Mucosa of stomach (tissue), 1 donor: ENCODE results near the gene CCDC194.

Source experiments
- H3K27me3 ChIP-seq: one replicate; pipeline ENCODE4 v1.7.0; 2013; ENCODE audit warnings: mild to moderate bottlenecking, low read length; ENCODE audit not compliant: control insufficient read depth, insufficient read depth
- H3K36me3 ChIP-seq: one replicate; pipeline ENCODE4 v1.7.0; 2013; ENCODE audit warnings: low read length; ENCODE audit not compliant: control insufficient read depth, insufficient read depth
- H3K4me1 ChIP-seq: one replicate; pipeline ENCODE4 v1.7.0; 2013; ENCODE audit warnings: mild to moderate bottlenecking, low read length; ENCODE audit not compliant: control insufficient read depth, insufficient read depth
- H3K4me3 ChIP-seq: one replicate; pipeline ENCODE4 v1.7.0; 2013; ENCODE audit warnings: low read length
- H3K9ac ChIP-seq: one replicate; pipeline ENCODE4 v1.7.0; 2013; ENCODE audit warnings: mild to moderate bottlenecking, low read length, moderate library complexity
- H3K9me3 ChIP-seq: one replicate; pipeline ENCODE4 v1.7.0; 2013; ENCODE audit warnings: mild to moderate bottlenecking, low read length, moderate library complexity; ENCODE audit not compliant: control insufficient read depth
- donor health status: Pancreatic carcinoma.

The CCDC194 gene

GRCh38 chr19:17419621-17420474 lies 25.9 kb upstream of the CCDC194 start, which contains the start of gene MVB12A:
Gene MVB12A, plus strand, starts transcription at chr19:17420047. Its CDS starts 89 bp downstream, at chr19:17420136.
- no peaks in the 10 kb centered on the region for H3K27me3 ChIP-seq
- peak within 1 kb of the TSS; percentile 84 for H3K9ac ChIP-seq
- H3K9me3 ChIP-seq: no peaks in the 10 kb centered on the region
- H3K4me1 ChIP-seq: peaks cover 11% of the 10 kb centered on the region
- H3K36me3 ChIP-seq: no peaks in the 10 kb centered on the region
- peak within 1 kb of the TSS; percentile 90 for H3K4me3 ChIP-seq

GRCh38 chr19:17419154-17419620 lies 25.2 kb upstream of the CCDC194 start:
- peak overlapping the region; percentile 10 for H3K9ac ChIP-seq

GRCh38 chr19:17418710-17419109 lies 24.7 kb upstream of the CCDC194 start:
- Histone ChIP-seq H3K27me3 (no peaks in the 10 kb centered on the region), H3K36me3 (no peaks in the 10 kb centered on the region), H3K9me3 (no peaks in the 10 kb centered on the region), H3K9ac (no peak overlapping the region), H3K4me3 (no peak overlapping the region), H3K4me1 (peaks cover 11% of the 10 kb centered on the region)

More at GRCh38 chr19:17419154-17419620, 25.2 kb upstream of the CCDC194 start:
- Histone ChIP-seq H3K9me3 (no peaks in the 10 kb centered on the region), H3K4me1 (peaks cover 11% of the 10 kb centered on the region), H3K4me3 (peak overlapping the region; percentile 62), H3K27me3 (no peaks in the 10 kb centered on the region), H3K36me3 (no peaks in the 10 kb centered on the region)

GRCh38 chr19:17415121-17415520 lies 21.1 kb upstream of the CCDC194 start:
- H3K27me3 ChIP-seq: no peaks in the 10 kb centered on the region
- H3K36me3 ChIP-seq: no peaks in the 10 kb centered on the region
- no peak overlapping the region for H3K4me3 ChIP-seq
- H3K9ac ChIP-seq: no peak overlapping the region
- no peaks in the 10 kb centered on the region for H3K9me3 ChIP-seq
- H3K4me1 ChIP-seq: peaks cover 10% of the 10 kb centered on the region

GRCh38 chr19:17414097-17414496 lies 20.1 kb upstream of the CCDC194 start:
- Histone ChIP-seq H3K27me3 (no peaks in the 10 kb centered on the region), H3K9ac (no peak overlapping the region), H3K4me1 (peaks cover 6% of the 10 kb centered on the region), H3K36me3 (no peaks in the 10 kb centered on the region), H3K9me3 (no peaks in the 10 kb centered on the region), H3K4me3 (no peak overlapping the region)

GRCh38 chr19:17411801-17412200 lies 17.8 kb upstream of the CCDC194 start:
- no peaks in the 10 kb centered on the region for H3K27me3 ChIP-seq
- H3K9me3 ChIP-seq: no peaks in the 10 kb centered on the region
- no peaks in the 10 kb centered on the region for H3K36me3 ChIP-seq
- no peak overlapping the region for H3K4me3 ChIP-seq
- H3K4me1 ChIP-seq: peaks cover 5% of the 10 kb centered on the region
- no peak overlapping the region for H3K9ac ChIP-seq

GRCh38 chr19:17409990-17410389 lies 16.0 kb upstream of the CCDC194 start:
- Histone ChIP-seq H3K36me3 (no peaks in the 10 kb centered on the region), H3K27me3 (no peaks in the 10 kb centered on the region), H3K9ac (no peak overlapping the region), H3K4me1 (peaks cover 18% of the 10 kb centered on the region), H3K4me3 (no peak overlapping the region), H3K9me3 (no peaks in the 10 kb centered on the region)

GRCh38 chr19:17406887-17407196 lies 12.8 kb upstream of the CCDC194 start:
- peak overlapping the region; percentile 22 for H3K4me3 ChIP-seq
- peaks cover 13% of the 10 kb centered on the region for H3K4me1 ChIP-seq
- no peaks in the 10 kb centered on the region for H3K36me3 ChIP-seq
- H3K27me3 ChIP-seq: peaks cover 4% of the 10 kb centered on the region
- no peaks in the 10 kb centered on the region for H3K9me3 ChIP-seq
- H3K9ac ChIP-seq: no peak overlapping the region

- Histone ChIP-seq H3K4me3 (peak overlapping the region; percentile 22), H3K4me1 (peaks cover 13% of the 10 kb centered on the region), H3K9ac (peak overlapping the region; percentile 26), H3K27me3 (peaks cover 4% of the 10 kb centered on the region), H3K9me3 (no peaks in the 10 kb centered on the region), H3K36me3 (no peaks in the 10 kb centered on the region)
These were observed 12.3 kb upstream of the CCDC194 start for GRCh38 chr19:17406046-17406886.

- H3K27me3 ChIP-seq: peaks cover 4% of the 10 kb centered on the region
- peak within 1 kb of the TSS; percentile 39 for H3K9ac ChIP-seq
- H3K4me1 ChIP-seq: peaks cover 13% of the 10 kb centered on the region
- H3K9me3 ChIP-seq: no peaks in the 10 kb centered on the region
- no peaks in the 10 kb centered on the region for H3K36me3 ChIP-seq
- H3K4me3 ChIP-seq: peak within 1 kb of the TSS; percentile 22
These were observed 11.5 kb upstream of the CCDC194 start, which contains the start of gene BST2 for GRCh38 chr19:17405250-17406045. Gene BST2, minus strand, starts transcription at chr19:17405630. Its CDS starts 55 bp downstream, at chr19:17405575.

- peak overlapping the region; percentile 39 for H3K9ac ChIP-seq
- H3K9me3 ChIP-seq: no peaks in the 10 kb centered on the region
- peaks cover 4% of the 10 kb centered on the region for H3K27me3 ChIP-seq
- H3K36me3 ChIP-seq: no peaks in the 10 kb centered on the region
- no peak overlapping the region for H3K4me3 ChIP-seq
- H3K4me1 ChIP-seq: peaks cover 13% of the 10 kb centered on the region
These were observed 10.7 kb upstream of the CCDC194 start for GRCh38 chr19:17404621-17405249.
